Neutrophil (primary cell): ENCODE measurements around the gene ZNF292.

Source experiments
- H3K27ac ChIP-seq: fragments of 200-600 bp; sonication (generic); 2 replicates; pipeline ENCODE4 v1.5.1; 2016; ENCODE audit warnings: mild to moderate bottlenecking, moderate library complexity
- H3K27me3 ChIP-seq: fragments of 200-600 bp; sonication (generic); 2 replicates; pipeline ENCODE4 v1.6.0; 2016; ENCODE audit warnings: mild to moderate bottlenecking
- H3K36me3 ChIP-seq: fragments of 200-600 bp; sonication (generic); 2 replicates; pipeline ENCODE4 v1.5.1; 2017
- H3K4me1 ChIP-seq, 2 experiments: fragments of 200-600 bp in 1 of 2; sonication (generic) in 1 of 2; 1 replicate in 1 of 2; 2 replicates in 1 of 2; pipeline versions ENCODE4 v1.5.1 to v1.6.1; 2013 to 2016; ENCODE audit warnings: low read depth in 1 of 2, low read length in 1 of 2, mild to moderate bottlenecking in 1 of 2, moderate library complexity in 1 of 2; ENCODE audit not compliant: control insufficient read depth in 1 of 2, insufficient read depth in 1 of 2
- H3K4me3 ChIP-seq, 2 experiments: fragments of 200-600 bp in 1 of 2; sonication (generic) in 1 of 2; 1 replicate in 1 of 2; 2 replicates in 1 of 2; pipeline ENCODE4 v1.5.1; 2013 to 2016; ENCODE audit warnings: low read depth in 1 of 2, low read length in 1 of 2, mild to moderate bottlenecking in 1 of 2, moderate library complexity in 1 of 2
- H3K9me3 ChIP-seq: fragments of 200-600 bp; sonication (generic); 2 replicates; pipeline ENCODE4 v1.5.1; 2016
- TF ChIP-seq, protein P1 (sequence below): fragments of 200-600 bp; sonication (generic); IDR thresholded peaks from 2 replicates; pipeline ENCODE4 v1.5.1; 2016; ENCODE audit warnings: antibody characterized with exemption

Gene ZNF292

GRCh38 chr6:87164506-87164905 lies 9.1 kb downstream of the ZNF292 start:
- no peak overlapping the region for H3K27ac ChIP-seq
- TF ChIP-seq, protein P1, sequence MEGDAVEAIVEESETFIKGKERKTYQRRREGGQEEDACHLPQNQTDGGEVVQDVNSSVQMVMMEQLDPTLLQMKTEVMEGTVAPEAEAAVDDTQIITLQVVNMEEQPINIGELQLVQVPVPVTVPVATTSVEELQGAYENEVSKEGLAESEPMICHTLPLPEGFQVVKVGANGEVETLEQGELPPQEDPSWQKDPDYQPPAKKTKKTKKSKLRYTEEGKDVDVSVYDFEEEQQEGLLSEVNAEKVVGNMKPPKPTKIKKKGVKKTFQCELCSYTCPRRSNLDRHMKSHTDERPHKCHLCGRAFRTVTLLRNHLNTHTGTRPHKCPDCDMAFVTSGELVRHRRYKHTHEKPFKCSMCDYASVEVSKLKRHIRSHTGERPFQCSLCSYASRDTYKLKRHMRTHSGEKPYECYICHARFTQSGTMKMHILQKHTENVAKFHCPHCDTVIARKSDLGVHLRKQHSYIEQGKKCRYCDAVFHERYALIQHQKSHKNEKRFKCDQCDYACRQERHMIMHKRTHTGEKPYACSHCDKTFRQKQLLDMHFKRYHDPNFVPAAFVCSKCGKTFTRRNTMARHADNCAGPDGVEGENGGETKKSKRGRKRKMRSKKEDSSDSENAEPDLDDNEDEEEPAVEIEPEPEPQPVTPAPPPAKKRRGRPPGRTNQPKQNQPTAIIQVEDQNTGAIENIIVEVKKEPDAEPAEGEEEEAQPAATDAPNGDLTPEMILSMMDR = no peak
- H3K4me1 ChIP-seq = peaks cover 8 to 10% of the 10 kb centered on the region in 2 experiments
- H3K27me3 ChIP-seq = no peaks in the 10 kb centered on the region
- H3K36me3 ChIP-seq = no peaks in the 10 kb centered on the region
- H3K9me3 ChIP-seq = no peaks in the 10 kb centered on the region
- H3K4me3 ChIP-seq = no peak overlapping the region

- no peak overlapping the region for H3K27ac ChIP-seq
- peaks cover 8 to 10% of the 10 kb centered on the region in 2 experiments for H3K4me1 ChIP-seq
- H3K27me3 ChIP-seq = no peaks in the 10 kb centered on the region
- no peaks in the 10 kb centered on the region for H3K9me3 ChIP-seq
- H3K36me3 ChIP-seq = peaks cover 4% of the 10 kb centered on the region
- TF ChIP-seq, protein P1 = no peak
- H3K4me3 ChIP-seq = no peak overlapping the region
Measured at GRCh38 chr6:87165185-87165584, 9.8 kb downstream of the ZNF292 start.

- Histone ChIP-seq H3K27me3 (no peaks in the 10 kb centered on the region), H3K9me3 (no peaks in the 10 kb centered on the region), H3K27ac (no peak overlapping the region), H3K4me1 (peaks cover 6 to 14% of the 10 kb centered on the region in 2 experiments), H3K36me3 (peaks cover 7% of the 10 kb centered on the region), H3K4me3 (no peak overlapping the region)
- TF ChIP-seq, protein P1 = no peak
Measured at GRCh38 chr6:87171938-87172633, 16.7 kb downstream of the ZNF292 start.

DNA sequence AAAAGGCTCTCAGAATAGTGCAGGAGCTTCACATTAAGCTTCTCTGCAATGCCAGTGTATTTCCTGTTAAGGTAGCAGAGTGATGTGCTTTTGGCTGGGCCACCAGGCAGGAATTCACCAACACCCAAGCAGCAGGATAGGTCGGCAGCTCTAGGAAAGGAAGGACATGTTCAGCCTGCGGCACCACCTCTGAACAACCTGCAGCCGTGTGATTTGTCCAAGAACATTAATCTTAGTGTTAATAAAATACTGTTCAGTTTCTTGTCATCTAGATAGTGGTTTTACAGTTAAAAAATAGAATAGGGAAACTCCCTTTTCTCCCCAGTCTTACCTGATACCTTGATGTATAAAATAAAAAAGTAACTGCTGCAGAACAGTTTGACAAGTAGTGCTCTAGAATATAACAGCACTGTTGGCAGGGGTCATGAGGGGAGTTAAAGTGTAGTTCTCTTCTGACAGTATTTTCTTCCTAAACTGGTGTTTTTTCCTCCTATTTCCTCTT lies 18.8 kb downstream of the ZNF292 start:
- Histone ChIP-seq H3K27ac (peak overlapping the region; percentile 57), H3K4me3 (no peak overlapping the region), H3K27me3 (no peaks in the 10 kb centered on the region), H3K4me1 (peaks cover 6 to 7% of the 10 kb centered on the region in 2 experiments), H3K9me3 (no peaks in the 10 kb centered on the region), H3K36me3 (peaks cover 7% of the 10 kb centered on the region)
- TF ChIP-seq, protein P1 = no peak

GRCh38 chr6:87176493-87176892 lies 21.1 kb downstream of the ZNF292 start:
- H3K27ac ChIP-seq = no peak overlapping the region
- no peak overlapping the region for H3K4me3 ChIP-seq
- peaks cover 6 to 7% of the 10 kb centered on the region in 2 experiments for H3K4me1 ChIP-seq
- H3K27me3 ChIP-seq = no peaks in the 10 kb centered on the region
- no peaks in the 10 kb centered on the region for H3K9me3 ChIP-seq
- TF ChIP-seq, protein P1 = no peak
- peaks cover 9% of the 10 kb centered on the region for H3K36me3 ChIP-seq
